Upper lobe of left lung (tissue), 4 donors: Measurements from ENCODE around the gene PIRT.

ENCODE experiments used
- CTCF ChIP-seq, 6 experiments: fragments of 450-650 bp in 4 of 6; fragments of 200-600 bp in 2 of 6; sonication (generic) in 2 of 6; IDR thresholded peaks; one replicate each; pipeline ENCODE4 v1.5.1; 2016 to 2019; ENCODE audit warnings: antibody characterized with exemption in 6 of 6
- POLR2A ChIP-seq, 4 donors: fragments of 450-650 bp; IDR thresholded peaks; one replicate each; pipeline ENCODE4 v1.5.1; 2016 to 2017; ENCODE audit warnings: antibody characterized with exemption in 4 of 4, mild to moderate bottlenecking in 2 of 4

GRCh38 chr17:10815319-10815718, 22.6 kb downstream of the PIRT start:
- no peak for TF ChIP-seq CTCF (IDR thresholded peaks at IDR 0.05)
- no peak for TF ChIP-seq POLR2A (IDR thresholded peaks at IDR 0.05)
